ENCODE data around the gene HS3ST2. TPM values are rescaled to one million over a fixed set of nuclear protein-coding genes. Genes with fewer than 3 reads are reported as not detected.

Gene HS3ST2
- total and polyA plus RNA-seq, 9 donors = 0.31 to 28.9 (median 0.83) TPM; not detected in 3

DNA sequence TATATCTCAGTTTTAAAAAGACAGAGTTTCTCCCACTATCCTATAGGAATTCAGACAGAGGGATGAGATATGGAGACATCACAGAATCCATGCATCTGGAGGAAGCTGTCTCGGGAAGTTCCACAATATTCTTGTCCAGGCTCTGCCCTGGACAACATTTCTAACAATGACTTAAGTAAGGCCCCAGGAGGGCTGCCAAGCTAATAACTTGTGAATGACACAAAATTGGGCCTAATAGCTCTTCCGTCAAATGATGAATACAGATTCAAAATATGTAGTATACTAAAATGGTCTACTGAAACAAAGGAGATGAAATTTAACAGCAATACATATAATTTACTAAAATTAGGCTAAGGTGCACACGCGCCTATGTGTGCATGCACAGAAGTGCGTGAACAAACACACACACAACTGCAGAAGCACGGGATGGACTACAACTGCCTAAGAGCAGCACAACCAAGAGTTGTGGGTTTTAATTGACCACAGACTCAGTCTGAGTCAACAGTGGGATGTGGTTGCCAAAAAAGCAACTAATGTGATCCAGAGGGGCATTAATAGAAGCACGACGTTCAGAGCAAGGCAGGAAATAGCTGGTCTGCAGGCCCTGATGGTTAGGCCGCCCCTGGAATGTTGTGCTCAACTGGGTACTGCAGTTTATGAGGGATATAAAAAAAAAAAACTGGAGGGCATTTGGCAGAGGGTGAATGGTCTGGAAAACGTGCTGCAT, 26.3 kb upstream of the HS3ST2 start:
- no peak for DNase-seq
- 56 to 62% (median 60%) methylated on average over 10 of the region's 10 CpGs for WGBS, 3 donors
- H3K4me1 ChIP-seq (ENCODE audit: insufficient read depth) = no peaks in the 10 kb centered on the region
- no peak for TF ChIP-seq EP300 (IDR thresholded peaks at IDR 0.05)
- TF ChIP-seq, protein P1, sequence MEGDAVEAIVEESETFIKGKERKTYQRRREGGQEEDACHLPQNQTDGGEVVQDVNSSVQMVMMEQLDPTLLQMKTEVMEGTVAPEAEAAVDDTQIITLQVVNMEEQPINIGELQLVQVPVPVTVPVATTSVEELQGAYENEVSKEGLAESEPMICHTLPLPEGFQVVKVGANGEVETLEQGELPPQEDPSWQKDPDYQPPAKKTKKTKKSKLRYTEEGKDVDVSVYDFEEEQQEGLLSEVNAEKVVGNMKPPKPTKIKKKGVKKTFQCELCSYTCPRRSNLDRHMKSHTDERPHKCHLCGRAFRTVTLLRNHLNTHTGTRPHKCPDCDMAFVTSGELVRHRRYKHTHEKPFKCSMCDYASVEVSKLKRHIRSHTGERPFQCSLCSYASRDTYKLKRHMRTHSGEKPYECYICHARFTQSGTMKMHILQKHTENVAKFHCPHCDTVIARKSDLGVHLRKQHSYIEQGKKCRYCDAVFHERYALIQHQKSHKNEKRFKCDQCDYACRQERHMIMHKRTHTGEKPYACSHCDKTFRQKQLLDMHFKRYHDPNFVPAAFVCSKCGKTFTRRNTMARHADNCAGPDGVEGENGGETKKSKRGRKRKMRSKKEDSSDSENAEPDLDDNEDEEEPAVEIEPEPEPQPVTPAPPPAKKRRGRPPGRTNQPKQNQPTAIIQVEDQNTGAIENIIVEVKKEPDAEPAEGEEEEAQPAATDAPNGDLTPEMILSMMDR (IDR thresholded peaks at IDR 0.05) = no peak
- TF ChIP-seq POLR2A (IDR thresholded peaks at IDR 0.05) = no peak
- no peak overlapping the region for H3K4me3 ChIP-seq
- no peaks in the 10 kb centered on the region for H3K9me3 ChIP-seq
- H3K36me3 ChIP-seq = no peaks in the 10 kb centered on the region
- intact Hi-C loops (cut with DNase I) = no loop called here
- no peak overlapping the region for H3K27ac ChIP-seq
- H3K27me3 ChIP-seq = no peaks in the 10 kb centered on the region

DNA sequence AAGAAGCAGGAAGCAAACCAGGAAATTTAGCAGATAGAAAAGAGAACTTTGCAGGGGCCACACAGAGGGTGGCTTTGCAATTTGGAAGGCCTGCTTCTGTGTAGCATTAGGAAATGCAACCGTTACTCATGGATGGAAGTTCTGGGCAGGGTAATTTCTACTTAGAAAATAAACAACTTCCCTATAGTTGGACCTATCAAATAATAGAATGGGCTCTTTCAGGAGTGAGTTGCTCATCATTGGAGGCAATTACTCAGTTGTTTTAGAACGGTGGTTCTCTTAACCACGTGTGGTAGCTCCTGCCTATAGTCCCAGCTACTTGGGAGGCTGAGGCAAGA, 25.8 kb upstream of the HS3ST2 start:
- Histone ChIP-seq H3K27ac (no peak overlapping the region), H3K27me3 (no peaks in the 10 kb centered on the region), H3K36me3 (no peaks in the 10 kb centered on the region), H3K4me3 (no peak overlapping the region), H3K9me3 (no peaks in the 10 kb centered on the region), H3K4me1 (ENCODE audit: insufficient read depth) (no peaks in the 10 kb centered on the region)
- TF ChIP-seq EP300 (IDR thresholded peaks at IDR 0.05) = no peak
- TF ChIP-seq, protein P1 (IDR thresholded peaks at IDR 0.05) = no peak
- no peak for TF ChIP-seq POLR2A (IDR thresholded peaks at IDR 0.05)
- intact Hi-C loops (cut with DNase I) = no loop called here
- WGBS, 3 donors = 49 to 56% (median 50%) methylated on average over 3 of the region's 3 CpGs
- DNase-seq = no peak

- Histone ChIP-seq H3K27me3 (no peaks in the 10 kb centered on the region), H3K4me3 (no peak overlapping the region), H3K27ac (no peak overlapping the region), H3K4me1 (ENCODE audit: insufficient read depth) (no peaks in the 10 kb centered on the region), H3K9me3 (no peaks in the 10 kb centered on the region), H3K36me3 (no peaks in the 10 kb centered on the region)
- intact Hi-C loops (cut with DNase I) = no loop called here
- TF ChIP-seq POLR2A (IDR thresholded peaks at IDR 0.05) (no peak), EP300 (IDR thresholded peaks at IDR 0.05) (no peak)
- TF ChIP-seq, protein P1 (IDR thresholded peaks at IDR 0.05) = no peak
- no peak for DNase-seq
- 62 to 77% (median 62%) methylated on average over 9 of the region's 9 CpGs for WGBS, 3 donors
Observed at GRCh38 chr16:22789281-22789945, 24.5 kb upstream of the HS3ST2 start.

GRCh38 chr16:22797551-22797950, 16.4 kb upstream of the HS3ST2 start:
- no peak for DNase-seq
- H3K27ac ChIP-seq = no peak overlapping the region
- 89 to 95% (median 91%) methylated on average over 2 of the region's 2 CpGs for WGBS, 3 donors
- no peaks in the 10 kb centered on the region for H3K36me3 ChIP-seq
- no peaks in the 10 kb centered on the region for H3K27me3 ChIP-seq
- H3K4me3 ChIP-seq = no peak overlapping the region
- TF ChIP-seq EP300 (IDR thresholded peaks at IDR 0.05) (no peak), POLR2A (IDR thresholded peaks at IDR 0.05) (no peak)
- TF ChIP-seq, protein P1 (IDR thresholded peaks at IDR 0.05) = no peak
- intact Hi-C loops (cut with DNase I) = no loop called here
- no peaks in the 10 kb centered on the region for H3K4me1 ChIP-seq (ENCODE audit: insufficient read depth)
- H3K9me3 ChIP-seq = no peaks in the 10 kb centered on the region
